PC-9 (cell line): ENCODE measurements around the gene RPS28. TPM values are rescaled to one million over a fixed set of nuclear protein-coding genes. Genes with fewer than 3 reads are reported as not detected.
A peak's percentile ranks its signal among the peaks of the same experiment; 100 is the strongest.

Experiments
- BruUV-seq: library from RNA; stranded (reverse); fragments of 400-500 nt; replicated peaks from 2 replicates; lab custom pipeline; 2021; lab: Mats Ljungman, UMichigan
- CTCF ChIA-PET: fragments of 300-600 bp; sonication (Branson Sonifier 250); formaldehyde crosslinking; loops from one replicate; lab custom pipeline; 2022; ENCODE audit warnings: antibody characterized with exemption; lab: Charles Lee
- POLR2A ChIA-PET: fragments of 300-600 bp; sonication (Branson Sonifier 250); formaldehyde crosslinking; loops from one replicate; lab custom pipeline; 2022; ENCODE audit warnings: antibody characterized with exemption; ENCODE audit not compliant: unreplicated experiment; lab: Charles Lee
- DNase-seq, 2 experiments: peaks; one replicate each; pipeline versions ENCODE4 v3.0.0 to v3.0.0-alpha.2; 2015 to 2022; ENCODE audit warnings: mixed read lengths in 1 of 2
- H2AFZ ChIP-seq: fragments of 200-600 bp; sonication (generic); 2 replicates; pipeline ENCODE4 v1.8.1; 2017; ENCODE audit warnings: antibody characterized with exemption
- H3F3A ChIP-seq: fragments of 200-600 bp; sonication (generic); 2 replicates; pipeline ENCODE4 v1.8.1; 2017; ENCODE audit warnings: antibody characterized with exemption, mild to moderate bottlenecking, low read depth; ENCODE audit not compliant: insufficient read depth
- H3K27ac ChIP-seq: fragments of 200-600 bp; sonication (generic); 2 replicates; pipeline ENCODE4 v1.6.1; 2016; ENCODE audit warnings: mixed run types
- H3K27me3 ChIP-seq: fragments of 200-600 bp; sonication (generic); 2 replicates; pipeline ENCODE4 v1.6.1; 2016; ENCODE audit warnings: low read depth, mixed run types; ENCODE audit not compliant: insufficient read depth
- H3K36me3 ChIP-seq: fragments of 200-600 bp; sonication (generic); 2 replicates; pipeline ENCODE4 v1.6.1; 2016; ENCODE audit warnings: low read depth, mixed run types
- H3K4me1 ChIP-seq: fragments of 200-600 bp; sonication (generic); replicated peaks from 2 replicates; pipeline ENCODE4 v1.6.1; 2016; ENCODE audit warnings: mixed run types; ENCODE audit not compliant: insufficient read depth
- H3K4me2 ChIP-seq: fragments of 200-600 bp; sonication (generic); 2 replicates; pipeline ENCODE4 v1.6.1; 2017; ENCODE audit warnings: mixed run types
- H3K4me3 ChIP-seq: fragments of 200-600 bp; sonication (generic); 2 replicates; pipeline ENCODE4 v1.6.1; 2016; ENCODE audit warnings: mixed run types
- H3K79me2 ChIP-seq: fragments of 200-600 bp; sonication (generic); 2 replicates; pipeline ENCODE4 v1.6.1; 2017; ENCODE audit warnings: low read depth, mixed run types
- H3K9me2 ChIP-seq: fragments of 200-600 bp; sonication (generic); 2 replicates; pipeline ENCODE4 v1.8.1; 2017; ENCODE audit warnings: mild to moderate bottlenecking; ENCODE audit not compliant: insufficient read depth
- H3K9me3 ChIP-seq: fragments of 200-600 bp; sonication (generic); 2 replicates; pipeline ENCODE4 v1.8.1; 2016; ENCODE audit warnings: low read depth; ENCODE audit not compliant: insufficient read depth
- H4K20me1 ChIP-seq: fragments of 200-600 bp; sonication (generic); 2 replicates; pipeline ENCODE4 v1.8.1; 2017; ENCODE audit not compliant: insufficient read depth
- EZH2 ChIP-seq: fragments of 200-600 bp; sonication (generic); IDR thresholded peaks from 2 replicates; pipeline ENCODE4 v1.8.0; 2017; ENCODE audit warnings: antibody characterized with exemption, low read depth
- intact Hi-C: fragments of 100-400 bp; cut with micrococcal nuclease; formaldehyde crosslinking; loops from one replicate; pipeline ENCODE4 v1.10.0; 2022; ENCODE audit not compliant: unreplicated experiment
- total RNA-seq: library from RNA; stranded (reverse); gene quantifications from 2 replicates; pipeline ENCODE4 v1.2.3, GENCODE V29; 2021
- TF ChIP-seq, protein P1 (sequence below): fragments of 200-600 bp; sonication (generic); conservative IDR thresholded peaks from 2 replicates; pipeline ENCODE4 v1.6.1; 2017; ENCODE audit warnings: mixed run types, antibody characterized with exemption, mild to moderate bottlenecking, moderate library complexity

RPS28 gene
- total RNA-seq, 1 experiment from 2014 or later, result 1,283 TPM

DNA sequence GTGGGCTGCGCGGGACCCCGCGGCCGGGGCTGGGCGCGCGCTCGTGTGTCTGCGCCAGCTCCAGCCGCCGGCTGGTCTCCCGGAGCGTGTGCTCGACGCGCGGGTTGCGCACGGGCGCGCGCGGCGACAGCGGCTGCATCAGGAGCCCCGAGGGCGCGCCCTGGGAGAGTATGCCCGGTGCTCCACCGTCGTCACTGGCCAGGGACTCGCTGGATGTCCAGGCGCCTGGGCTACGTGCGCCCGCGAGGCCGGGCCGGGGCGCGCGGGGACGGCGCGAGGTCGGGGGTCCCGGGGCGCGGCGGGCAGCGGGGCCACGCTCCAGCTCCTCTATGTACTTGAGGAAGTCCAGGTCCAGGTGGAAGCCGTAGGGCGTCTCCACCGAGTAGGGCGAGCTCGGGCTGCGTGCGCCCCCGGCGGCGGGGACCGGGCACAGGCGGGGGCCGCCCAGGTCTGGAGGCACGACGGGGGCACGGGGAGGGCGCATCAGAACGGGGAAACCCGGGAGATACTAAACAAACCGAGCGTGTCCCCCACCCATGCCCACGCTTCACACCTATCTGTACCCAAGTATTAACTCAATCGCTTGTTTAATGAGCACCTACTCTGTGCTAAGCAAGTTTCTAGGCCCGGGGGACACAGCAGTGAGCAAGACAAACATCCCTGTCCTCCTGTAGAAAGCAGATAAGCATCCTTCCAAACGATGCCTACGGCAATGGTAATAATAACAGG lies 14.2 kb downstream of the RPS28 start:
- Histone ChIP-seq H3K36me3 (no peaks in the 10 kb centered on the region), H3K4me1 (no peaks in the 10 kb centered on the region), H3K27ac (0 out of 2 replicates have a peak overlapping the region, but pooled peaks have one; percentile 28), H2AFZ (peak overlapping the region; percentile 58; the same call in 1 of the 2 replicates), H3K27me3 (no peaks in the 10 kb centered on the region), H3K79me2 (no peaks in the 10 kb centered on the region), H3F3A (peaks cover 14% of the 10 kb centered on the region), H3K9me3 (no peaks in the 10 kb centered on the region), H3K9me2 (no peaks in the 10 kb centered on the region), H4K20me1 (no peaks in the 10 kb centered on the region), H3K4me2 (peak overlapping the region; percentile 70), H3K4me3 (peak overlapping the region; percentile 66; the same call in 1 of the 2 replicates)
- intact Hi-C loops, result no loop called here
- peak; percentile 46 to 68 for DNase-seq
- POLR2A ChIA-PET, result interaction anchor here (0.6 to 0.7 kb wide), 3 partner anchors 14 to 109 kb away, joined by 3 to 5 read pairs (median 3); partner anchors contain the start of genes NDUFA7 and RPS28
- TF ChIP-seq, protein P1, sequence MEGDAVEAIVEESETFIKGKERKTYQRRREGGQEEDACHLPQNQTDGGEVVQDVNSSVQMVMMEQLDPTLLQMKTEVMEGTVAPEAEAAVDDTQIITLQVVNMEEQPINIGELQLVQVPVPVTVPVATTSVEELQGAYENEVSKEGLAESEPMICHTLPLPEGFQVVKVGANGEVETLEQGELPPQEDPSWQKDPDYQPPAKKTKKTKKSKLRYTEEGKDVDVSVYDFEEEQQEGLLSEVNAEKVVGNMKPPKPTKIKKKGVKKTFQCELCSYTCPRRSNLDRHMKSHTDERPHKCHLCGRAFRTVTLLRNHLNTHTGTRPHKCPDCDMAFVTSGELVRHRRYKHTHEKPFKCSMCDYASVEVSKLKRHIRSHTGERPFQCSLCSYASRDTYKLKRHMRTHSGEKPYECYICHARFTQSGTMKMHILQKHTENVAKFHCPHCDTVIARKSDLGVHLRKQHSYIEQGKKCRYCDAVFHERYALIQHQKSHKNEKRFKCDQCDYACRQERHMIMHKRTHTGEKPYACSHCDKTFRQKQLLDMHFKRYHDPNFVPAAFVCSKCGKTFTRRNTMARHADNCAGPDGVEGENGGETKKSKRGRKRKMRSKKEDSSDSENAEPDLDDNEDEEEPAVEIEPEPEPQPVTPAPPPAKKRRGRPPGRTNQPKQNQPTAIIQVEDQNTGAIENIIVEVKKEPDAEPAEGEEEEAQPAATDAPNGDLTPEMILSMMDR, result peak; percentile 58; the same call in 1 of the 2 replicates
- no peak for TF ChIP-seq EZH2
- CTCF ChIA-PET, result interaction anchor here (0.6 to 0.8 kb wide), 4 partner anchors 55 to 1294 kb away, joined by 3 to 16 read pairs (median 5); partner anchors contain the start of genes RAB11B and TIMM44
- BruUV-seq, result no TSS peak

DNA sequence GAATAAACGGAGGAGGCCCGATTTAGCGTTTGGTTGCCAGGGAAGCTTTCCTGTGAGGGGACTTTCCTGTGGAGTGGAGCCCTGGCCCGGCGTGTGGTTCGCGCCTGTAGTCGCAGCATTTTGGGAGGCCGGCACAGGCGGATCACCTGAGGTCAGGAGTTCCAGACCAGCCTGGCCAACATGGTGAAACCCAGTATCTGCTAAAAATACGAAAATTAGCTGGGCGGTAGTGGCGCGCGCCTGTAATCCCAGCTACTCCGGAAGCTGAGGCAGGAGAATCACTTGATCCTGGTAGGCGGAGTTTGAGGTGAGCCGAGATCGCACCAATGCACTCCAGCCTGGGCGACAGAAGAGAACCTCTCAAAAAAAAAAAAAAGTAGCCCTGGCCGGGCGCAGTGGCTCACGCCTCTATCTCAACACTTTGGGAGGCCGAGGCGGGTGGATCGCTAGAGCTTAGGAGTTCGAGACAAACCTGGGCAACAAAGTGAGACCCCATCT lies 14.8 kb downstream of the RPS28 start:
- POLR2A ChIA-PET, result interaction anchor here (0.6 kb wide), 1 partner anchor 82 kb away, joined by 3 read pairs; no protein-coding TSS in a partner anchor
- CTCF ChIA-PET, result interaction anchor here (0.7 kb wide), 2 partner anchors 178 to 666 kb away, joined by 3 to 16 read pairs; partner anchors contain the start of gene ZNF414

DNA sequence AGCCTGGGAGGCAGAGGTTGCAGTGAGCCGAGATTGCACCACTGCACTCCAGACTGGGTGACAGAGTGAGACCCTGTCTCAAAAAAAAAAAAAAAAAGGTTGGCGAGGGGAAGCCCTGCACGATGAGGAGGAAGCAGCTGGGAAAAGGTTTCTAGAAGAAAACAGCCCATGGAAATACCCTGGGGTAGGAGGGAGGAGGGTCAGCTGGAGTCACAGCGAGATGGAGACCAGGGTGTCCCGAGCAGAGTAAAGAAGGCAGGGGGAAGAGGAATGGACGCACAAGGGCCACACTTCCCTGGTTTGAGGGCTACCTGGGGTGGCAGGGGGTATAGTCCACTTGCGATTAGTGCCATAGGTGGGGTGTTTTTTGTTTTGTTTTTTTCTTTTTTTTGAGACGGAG lies 15.4 kb downstream of the RPS28 start:
- no peak overlapping the region for H3K4me3 ChIP-seq
- intact Hi-C loops, result no loop called here
- no peak overlapping the region for H3K27ac ChIP-seq
- no peaks in the 10 kb centered on the region for H3K9me2 ChIP-seq
- H3K79me2 ChIP-seq, result no peaks in the 10 kb centered on the region
- no peak overlapping the region for H3K4me2 ChIP-seq
- peak in 1 of 2 experiments; percentile 19 for DNase-seq
- CTCF ChIA-PET, result interaction anchor here (0.6 to 0.7 kb wide), 4 partner anchors 11 to 240 kb away, joined by 3 to 7 read pairs (median 3); partner anchors contain the start of genes MYO1F and ZNF414
- H3K4me1 ChIP-seq, result no peaks in the 10 kb centered on the region
- BruUV-seq, result no TSS peak
- no peaks in the 10 kb centered on the region for H3K27me3 ChIP-seq
- H2AFZ ChIP-seq, result no peak overlapping the region
- TF ChIP-seq, protein P1, result no peak
- no peak for TF ChIP-seq EZH2
- H3K36me3 ChIP-seq, result no peaks in the 10 kb centered on the region
- H4K20me1 ChIP-seq, result no peaks in the 10 kb centered on the region
- peaks cover 14% of the 10 kb centered on the region for H3F3A ChIP-seq
- POLR2A ChIA-PET, result no interaction called here
- no peaks in the 10 kb centered on the region for H3K9me3 ChIP-seq

More for the DNA sequence above, 14.8 kb downstream of the RPS28 start:
- peak; percentile 53 to 56 for DNase-seq
- Histone ChIP-seq H3K9me2 (no peaks in the 10 kb centered on the region), H4K20me1 (no peaks in the 10 kb centered on the region), H3K27me3 (no peaks in the 10 kb centered on the region), H3K27ac (0 out of 2 replicates have a peak overlapping the region, but pooled peaks have one; percentile 28), H3K79me2 (no peaks in the 10 kb centered on the region), H2AFZ (peak overlapping the region; percentile 58; the same call in 1 of the 2 replicates), H3K4me1 (no peaks in the 10 kb centered on the region), H3K4me3 (peak overlapping the region; percentile 66; the same call in 1 of the 2 replicates), H3F3A (peaks cover 14% of the 10 kb centered on the region), H3K36me3 (no peaks in the 10 kb centered on the region), H3K4me2 (peak overlapping the region; percentile 70), H3K9me3 (no peaks in the 10 kb centered on the region)
- no TSS peak for BruUV-seq
- no peak for TF ChIP-seq EZH2
- TF ChIP-seq, protein P1, result no peak
- intact Hi-C loops, result no loop called here
